Mucosa of rectum (tissue), 2 donors: Measurements from ENCODE around the gene DEDD2.

Experiments used
- H3K27ac ChIP-seq, 2 donors: one replicate each; pipeline ENCODE4 v1.7.0; 2013; ENCODE audit warnings: inconsistent platforms in 2 of 2, low read depth in 2 of 2, low read length in 2 of 2
- H3K27me3 ChIP-seq, 2 donors: one replicate each; pipeline ENCODE4 v1.7.0; 2013; ENCODE audit warnings: low read length in 2 of 2; ENCODE audit not compliant: control insufficient read depth in 2 of 2, insufficient read depth in 2 of 2
- H3K36me3 ChIP-seq, 2 donors: one replicate each; pipeline ENCODE4 v1.7.0; 2013; ENCODE audit warnings: low read length in 2 of 2; ENCODE audit not compliant: control insufficient read depth in 2 of 2, insufficient read depth in 2 of 2
- H3K4me1 ChIP-seq, 2 donors: one replicate each; pipeline ENCODE4 v1.7.0; 2013; ENCODE audit warnings: low read length in 2 of 2, mild to moderate bottlenecking in 1 of 2; ENCODE audit not compliant: control insufficient read depth in 2 of 2, insufficient read depth in 2 of 2
- H3K4me3 ChIP-seq, 2 donors: one replicate each; pipeline ENCODE4 v1.7.0; 2013; ENCODE audit warnings: low read length in 2 of 2
- H3K9ac ChIP-seq, 2 donors: one replicate each; pipeline ENCODE4 v1.7.0; 2013; ENCODE audit warnings: low read length in 2 of 2, low read depth in 1 of 2, mild to moderate bottlenecking in 1 of 2
- H3K9me3 ChIP-seq, 2 donors: one replicate each; pipeline ENCODE4 v1.7.0; 2013; ENCODE audit warnings: low read length in 2 of 2; ENCODE audit not compliant: control insufficient read depth in 2 of 2
- donor health status: healthy.
- donor health status: Normal muscosa, but diverticular disease.

The DEDD2 gene

GRCh38 chr19:42185277-42185676 is 32.2 kb downstream of the DEDD2 start:
- no peak overlapping the region for H3K27ac ChIP-seq
- peaks cover 6 to 10% of the 10 kb centered on the region in 2 donors for H3K4me1 ChIP-seq
- peaks cover 0 to 4% of the 10 kb centered on the region in 2 donors for H3K27me3 ChIP-seq

DNA sequence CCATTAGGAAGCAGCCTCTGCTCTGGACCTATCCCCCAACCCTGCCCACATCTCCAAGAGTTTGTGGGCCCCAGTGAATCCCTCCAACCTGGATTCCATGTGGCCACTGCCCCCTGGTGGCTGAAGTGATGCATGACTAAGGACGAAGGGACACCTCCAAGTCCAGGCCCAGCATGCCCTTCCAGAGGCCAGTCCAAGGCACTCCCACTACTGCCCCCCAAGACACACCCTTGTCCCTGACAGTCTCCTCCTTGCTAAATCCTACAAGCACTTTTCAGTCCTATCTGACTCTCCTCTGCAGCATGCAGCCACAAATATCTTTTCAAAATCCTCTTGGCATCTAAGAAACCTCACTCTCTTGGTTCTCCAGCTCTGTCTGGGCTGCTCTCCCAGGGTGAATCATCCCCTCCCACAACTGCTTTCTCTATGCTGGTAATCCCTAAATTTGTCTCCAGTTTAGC is 33.0 kb downstream of the DEDD2 start:
- Histone ChIP-seq H3K9ac (no peak overlapping the region), H3K4me1 (peaks cover 6 to 10% of the 10 kb centered on the region in 2 donors), H3K9me3 (no peaks in the 10 kb centered on the region), H3K36me3 (no peaks in the 10 kb centered on the region), H3K27ac (no peak overlapping the region), H3K4me3 (no peak overlapping the region), H3K27me3 (peaks cover 7 to 12% of the 10 kb centered on the region in 2 donors)

More at GRCh38 chr19:42185277-42185676, 32.2 kb downstream of the DEDD2 start:
- H3K9me3 ChIP-seq, result no peaks in the 10 kb centered on the region
- H3K4me3 ChIP-seq, result no peak overlapping the region
- H3K9ac ChIP-seq, result no peak overlapping the region
- no peaks in the 10 kb centered on the region for H3K36me3 ChIP-seq

DNA sequence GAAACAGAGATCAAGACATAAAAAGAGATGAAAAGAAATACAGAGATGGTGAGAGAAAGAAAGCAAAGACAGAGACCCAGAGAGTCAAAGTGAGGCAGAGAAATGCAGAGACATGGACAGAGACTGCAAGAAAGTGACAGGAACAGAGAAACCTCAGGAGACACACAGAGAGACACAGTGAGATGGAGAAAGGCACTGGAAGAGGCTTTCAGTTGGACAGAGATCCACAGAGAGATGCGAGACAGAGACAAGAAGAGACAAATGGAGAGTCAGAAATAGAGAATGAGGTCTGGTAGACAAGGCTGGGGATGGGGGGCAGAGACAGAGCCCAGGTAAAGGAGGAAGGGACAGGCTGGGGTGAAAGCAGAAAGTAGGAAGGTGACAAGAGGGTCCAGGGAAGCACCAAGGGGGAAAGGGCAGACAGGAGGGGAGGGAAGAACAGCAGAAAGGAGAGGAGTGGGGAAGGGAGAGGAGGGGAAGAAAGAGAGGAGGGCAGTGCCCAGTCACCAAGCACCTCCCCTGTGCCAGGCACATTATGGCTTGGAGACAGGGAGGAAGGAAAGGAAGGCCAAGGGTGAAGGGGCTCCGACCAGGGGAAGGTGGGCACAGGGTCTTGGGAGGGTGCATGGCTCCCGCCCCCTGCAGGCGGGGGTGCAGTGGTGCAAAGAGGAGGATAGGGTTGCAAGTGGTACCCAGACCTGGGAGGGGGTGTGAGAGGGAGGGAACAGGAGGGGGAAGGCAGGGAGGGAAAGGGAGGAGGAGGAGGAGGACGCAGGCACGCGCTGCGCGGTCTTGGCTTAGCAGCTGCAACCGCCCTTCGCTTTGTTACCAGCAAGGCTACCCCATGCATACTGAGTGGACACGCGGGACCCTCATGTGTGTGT is 38.4 kb downstream of the DEDD2 start:
- H3K4me1 ChIP-seq, result peaks cover 3 to 9% of the 10 kb centered on the region in 2 donors
- peaks cover 46 to 58% of the 10 kb centered on the region in 2 donors for H3K27me3 ChIP-seq
- H3K9ac ChIP-seq, result no peak overlapping the region
- H3K4me3 ChIP-seq, result no peak overlapping the region
- no peaks in the 10 kb centered on the region for H3K36me3 ChIP-seq
- no peak overlapping the region for H3K27ac ChIP-seq
- no peaks in the 10 kb centered on the region for H3K9me3 ChIP-seq

GRCh38 chr19:42177686-42178019 is 39.8 kb downstream of the DEDD2 start:
- Histone ChIP-seq H3K27me3 (peaks cover 49 to 58% of the 10 kb centered on the region in 2 donors), H3K4me3 (no peak overlapping the region), H3K36me3 (no peaks in the 10 kb centered on the region), H3K4me1 (peaks cover 3 to 8% of the 10 kb centered on the region in 2 donors), H3K9me3 (no peaks in the 10 kb centered on the region), H3K9ac (no peak overlapping the region), H3K27ac (no peak overlapping the region)

- Histone ChIP-seq H3K36me3 (no peaks in the 10 kb centered on the region), H3K9me3 (no peaks in the 10 kb centered on the region), H3K27ac (no peak overlapping the region), H3K27me3 (peaks cover 49 to 58% of the 10 kb centered on the region in 2 donors), H3K4me3 (peak overlapping the region in 1 of 2 donors; percentile 6), H3K9ac (no peak overlapping the region), H3K4me1 (peaks cover 3 to 8% of the 10 kb centered on the region in 2 donors)
Measured at GRCh38 chr19:42176990-42177685, 40.3 kb downstream of the DEDD2 start.

DNA sequence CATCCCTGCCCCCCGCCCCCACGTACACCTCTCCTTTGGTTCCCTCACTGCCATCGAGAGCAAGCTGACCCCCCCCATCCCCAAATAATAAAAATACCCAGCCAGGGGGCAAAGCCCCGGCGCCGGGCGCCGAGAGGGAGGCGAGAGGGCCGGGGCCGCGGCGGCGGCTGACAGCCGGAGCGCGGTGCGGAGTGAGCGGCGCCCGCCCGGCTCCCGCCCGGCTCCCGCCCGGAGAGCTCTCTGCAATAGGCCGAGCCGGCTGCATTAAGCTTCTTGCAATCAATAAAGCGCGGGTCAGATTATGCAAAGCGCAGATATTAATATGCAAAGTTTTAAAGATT is 40.9 kb downstream of the DEDD2 start:
- Histone ChIP-seq H3K4me3 (peak overlapping the region; percentile 49), H3K9me3 (no peaks in the 10 kb centered on the region), H3K9ac (no peak overlapping the region), H3K36me3 (no peaks in the 10 kb centered on the region), H3K27ac (no peak overlapping the region), H3K4me1 (peaks cover 3 to 8% of the 10 kb centered on the region in 2 donors), H3K27me3 (peaks cover 51 to 58% of the 10 kb centered on the region in 2 donors)

- peak overlapping the region; percentile 49 for H3K4me3 ChIP-seq
- H3K9ac ChIP-seq, result no peak overlapping the region
- no peaks in the 10 kb centered on the region for H3K36me3 ChIP-seq
- peaks cover 51 to 58% of the 10 kb centered on the region in 2 donors for H3K27me3 ChIP-seq
- no peak overlapping the region for H3K27ac ChIP-seq
- no peaks in the 10 kb centered on the region for H3K9me3 ChIP-seq
- peaks cover 3 to 8% of the 10 kb centered on the region in 2 donors for H3K4me1 ChIP-seq
Measured at GRCh38 chr19:42175952-42176648, 41.4 kb downstream of the DEDD2 start.

GRCh38 chr19:42174958-42175734 is 42.3 kb downstream of the DEDD2 start:
- no peak overlapping the region for H3K9ac ChIP-seq

DNA sequence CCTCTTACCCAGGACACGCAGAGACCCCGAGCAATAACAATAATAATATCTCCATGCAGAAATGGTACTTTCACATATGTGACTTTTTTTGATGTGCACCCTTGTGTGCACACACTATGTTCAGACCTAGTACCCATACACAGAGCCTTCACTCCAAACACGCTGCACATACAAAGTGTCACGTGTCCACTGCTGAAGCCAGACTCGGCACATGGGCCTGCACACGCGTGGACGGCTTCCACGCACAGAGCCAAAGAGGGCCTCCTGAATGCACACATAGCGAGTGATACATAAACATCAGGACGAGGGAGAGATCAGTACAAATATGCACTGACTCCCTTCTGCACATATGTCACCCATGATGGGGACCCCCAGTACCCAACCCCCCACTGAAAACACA is 43.3 kb downstream of the DEDD2 start:
- Histone ChIP-seq H3K36me3 (no peaks in the 10 kb centered on the region), H3K4me1 (peaks cover 3 to 8% of the 10 kb centered on the region in 2 donors), H3K9ac (no peak overlapping the region), H3K4me3 (no peak overlapping the region), H3K27ac (no peak overlapping the region), H3K27me3 (peaks cover 41 to 43% of the 10 kb centered on the region in 2 donors), H3K9me3 (no peaks in the 10 kb centered on the region)

More at GRCh38 chr19:42174958-42175734, 42.3 kb downstream of the DEDD2 start:
- no peak overlapping the region for H3K27ac ChIP-seq
- peaks cover 50 to 52% of the 10 kb centered on the region in 2 donors for H3K27me3 ChIP-seq
- no peak overlapping the region for H3K4me3 ChIP-seq
- no peaks in the 10 kb centered on the region for H3K36me3 ChIP-seq
- H3K4me1 ChIP-seq, result peaks cover 3 to 8% of the 10 kb centered on the region in 2 donors
- H3K9me3 ChIP-seq, result no peaks in the 10 kb centered on the region
